Endothelial cell of umbilical vein (primary cell): Measurements from ENCODE around the gene SLC22A17. TPM values are rescaled to one million over a fixed set of nuclear protein-coding genes. Genes with fewer than 3 reads are reported as not detected.

Source experiments
- BruUV-seq: library from RNA; stranded (reverse); fragments of 400-500 nt; replicated peaks from 2 replicates; lab custom pipeline; 2021; lab: Mats Ljungman, UMichigan
- CTCF ChIA-PET: fragments of 300-600, 350-600 bp; sonication (Branson Sonifier 250); formaldehyde crosslinking; loops from one replicate; lab custom pipeline; 2021; ENCODE audit warnings: antibody characterized with exemption, inconsistent platforms; lab: Charles Lee
- POLR2A ChIA-PET: fragments of 300-600, 350-600 bp; sonication (Branson Sonifier 250); formaldehyde crosslinking; loops from one replicate; lab custom pipeline; 2021; ENCODE audit warnings: antibody characterized with exemption, inconsistent platforms; lab: Charles Lee
- DNase-seq: peaks from one replicate; pipeline ENCODE4 v3.0.0-alpha.2; 2011; ENCODE audit warnings: low read depth, low spot score
- FAIRE-seq: peaks from 2 replicates; lab custom pipeline; 2011; peaks lifted over from hg19 to GRCh38; lab: Jason Lieb, UNC
- H2AFZ ChIP-seq: 2 replicates; pipeline ENCODE4 v1.6.0; 2012; ENCODE audit warnings: low read depth, low read length, control low read depth, inconsistent platforms
- H3K27ac ChIP-seq: 2 replicates; pipeline ENCODE4 v1.5.1; 2011; ENCODE audit warnings: low read depth, mild to moderate bottlenecking, control low read depth, low read length, moderate library complexity; ENCODE audit not compliant: insufficient read depth
- H3K27me3 ChIP-seq, 2 experiments: 2 replicates each; pipeline versions ENCODE4 v1.6.0 to v1.6.1; 2011; ENCODE audit warnings: low read length in 2 of 2, mixed read lengths in 1 of 2; ENCODE audit not compliant: control insufficient read depth in 2 of 2, insufficient read depth in 2 of 2
- H3K36me3 ChIP-seq, 2 experiments: 2 replicates in 1 of 2; 3 replicates in 1 of 2; pipeline ENCODE4 v1.5.1; 2011; ENCODE audit warnings: low read length in 2 of 2, mild to moderate bottlenecking in 1 of 2, moderate library complexity in 1 of 2; ENCODE audit not compliant: control insufficient read depth in 2 of 2, insufficient read depth in 2 of 2; ENCODE audit errors: extremely low read depth in 1 of 2
- H3K4me1 ChIP-seq: 3 replicates; pipeline ENCODE4 v1.5.1; 2011; ENCODE audit warnings: mild to moderate bottlenecking, low read length; ENCODE audit not compliant: control insufficient read depth, insufficient read depth; ENCODE audit errors: extremely low read depth
- H3K4me2 ChIP-seq: 2 replicates; pipeline ENCODE4 v1.6.1; 2011; ENCODE audit warnings: low read length, control low read depth, mixed read lengths; ENCODE audit not compliant: insufficient read depth
- H3K4me3 ChIP-seq, 3 experiments: fragments of 200-600 bp in 1 of 3; sonication (generic), shearing (Covaris generic) in 1 of 3; replicated peaks in 1 of 3; 2 replicates each; pipeline ENCODE4 v1.5.1; 2011 to 2016; ENCODE audit warnings: control low read depth in 3 of 3, low read length in 3 of 3, mild to moderate bottlenecking in 2 of 3, inconsistent platforms in 1 of 3, low read depth in 1 of 3, moderate library complexity in 1 of 3; ENCODE audit not compliant: insufficient read depth in 1 of 3
- H3K79me2 ChIP-seq: 2 replicates; pipeline ENCODE4 v1.6.0; 2012; ENCODE audit warnings: low read length, inconsistent platforms; ENCODE audit not compliant: control insufficient read depth, insufficient read depth
- H3K9ac ChIP-seq: replicated peaks from 2 replicates; pipeline ENCODE3; 2011; ENCODE audit warnings: low read length, control low read depth; ENCODE audit not compliant: insufficient read depth; ENCODE audit errors: extremely low read depth
- H3K9me1 ChIP-seq: replicated peaks from 3 replicates; pipeline ENCODE4 v1.6.0; 2011; ENCODE audit warnings: mild to moderate bottlenecking, low read length; ENCODE audit not compliant: control insufficient read depth, insufficient read depth; ENCODE audit errors: extremely low read depth
- H3K9me3 ChIP-seq: replicated peaks from 2 replicates; pipeline ENCODE4 v1.5.1; 2012; ENCODE audit warnings: low read length, inconsistent platforms; ENCODE audit not compliant: control insufficient read depth, insufficient read depth
- H4K20me1 ChIP-seq: replicated peaks from 2 replicates; pipeline ENCODE3; 2011; ENCODE audit warnings: mild to moderate bottlenecking, low read length; ENCODE audit not compliant: control insufficient read depth, insufficient read depth; ENCODE audit errors: extremely low read depth
- EZH2 ChIP-seq: IDR thresholded peaks from 2 replicates; pipeline ENCODE4 v1.6.1; 2012; ENCODE audit warnings: borderline replicate concordance, low read depth, mild to moderate bottlenecking, moderate library complexity, low read length, inconsistent platforms; ENCODE audit not compliant: severe bottlenecking
- FOS ChIP-seq: IDR thresholded peaks from 2 replicates; pipeline ENCODE4 v1.6.1; 2011; ENCODE audit warnings: mild to moderate bottlenecking, low read length, moderate library complexity, borderline replicate concordance; ENCODE audit not compliant: insufficient read depth
- GATA2 ChIP-seq: IDR thresholded peaks from 2 replicates; pipeline ENCODE4 v1.7.0; 2011; ENCODE audit warnings: low read depth, mild to moderate bottlenecking, moderate library complexity, mixed read lengths, low read length; ENCODE audit not compliant: insufficient read length, insufficient read depth
- MYC ChIP-seq: IDR thresholded peaks from one replicate; pipeline ENCODE4 v1.6.1; 2011; ENCODE audit warnings: mild to moderate bottlenecking, low read depth, low read length
- POLR2A ChIP-seq: IDR thresholded peaks from 2 replicates; pipeline ENCODE4 v1.6.1; 2012; ENCODE audit warnings: low read depth, mild to moderate bottlenecking, control low read depth, low read length
- POLR2AphosphoS5 ChIP-seq: IDR thresholded peaks from 2 replicates; pipeline ENCODE4 v1.6.1; 2012; ENCODE audit warnings: low read depth, mild to moderate bottlenecking, control low read depth, low read length, moderate library complexity; ENCODE audit not compliant: insufficient read depth
- dilution Hi-C: fragments of 300-500 bp; cut with MboI; formaldehyde crosslinking; loops from one replicate; pipeline ENCODE4 v1.15.0; 2019; ENCODE audit warnings: low sequenced_read_pairs; ENCODE audit not compliant: extremely low pct_ligation_motif_present
- intact Hi-C: fragments of 100-400 bp; cut with micrococcal nuclease; formaldehyde crosslinking; loops from one replicate; pipeline ENCODE4 v1.10.0; 2022
- polyA plus RNA-seq, 4 experiments: library from polyadenylated mRNA; depleted of rRNA in 3 of 4; stranded (reverse) in 3 of 4; unstranded in 1 of 4; fragments of >200 nt; gene quantifications; 2 replicates each; pipeline versions ENCODE4 v1.2.1 to v1.2.3, GENCODE V29; 2011 to 2012; ENCODE audit warnings: missing spikeins in 1 of 4
- total RNA-seq: library from RNA; stranded (reverse); gene quantifications from 2 replicates; pipeline ENCODE4 v1.2.3, GENCODE V29; 2021
- TF ChIP-seq, protein P1 (sequence below): IDR thresholded peaks from 2 replicates; pipeline ENCODE4 v1.6.1; 2011; ENCODE audit not compliant: insufficient read depth, insufficient read length
- TF ChIP-seq, protein P2 (sequence below), 2 donors: IDR thresholded peaks; 1 replicate in 1 of 2; 2 replicates in 1 of 2; pipeline ENCODE4 v1.5.1; 2011; ENCODE audit warnings: low read length in 2 of 2, mild to moderate bottlenecking in 2 of 2, moderate library complexity in 2 of 2, control low read depth in 1 of 2, inconsistent platforms in 1 of 2, low read depth in 1 of 2; ENCODE audit not compliant: insufficient read depth in 1 of 2; ENCODE audit errors: extremely low read depth in 1 of 2

Gene SLC22A17
- total and polyA plus RNA-seq, 2 donors (not counting 3 experiments of a cell fraction or from before 2014, with no cell fraction given): 2.9 to 4.6 TPM

DNA sequence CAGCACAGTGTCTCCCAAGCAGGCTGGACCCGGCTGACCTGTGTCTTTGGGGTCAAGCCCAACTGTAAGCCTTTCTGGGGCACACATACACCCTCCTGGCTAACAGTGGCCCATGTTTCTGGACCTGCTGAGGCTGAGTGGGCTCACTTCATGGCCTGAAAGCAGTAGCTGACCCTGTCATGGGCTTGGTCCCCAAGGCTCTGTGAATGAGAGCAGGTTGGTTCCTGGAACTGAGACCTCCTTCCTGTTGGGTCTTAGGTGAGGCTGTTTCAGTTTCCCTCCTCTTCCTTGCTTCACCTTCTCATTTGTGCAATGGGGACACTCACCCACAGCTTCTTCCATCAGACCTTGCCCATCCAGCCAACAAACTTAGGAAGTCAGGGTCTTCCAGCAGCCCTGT is 19.2 kb upstream of the SLC22A17 start:
- Histone ChIP-seq H3K27ac (no peak overlapping the region), H3K27me3 (peaks cover 13 to 18% of the 10 kb centered on the region in 2 experiments), H3K4me3 (no peak overlapping the region), H3K79me2 (no peaks in the 10 kb centered on the region), H3K36me3 (no peaks in the 10 kb centered on the region), H3K4me1 (no peaks in the 10 kb centered on the region), H3K4me2 (no peak overlapping the region), H3K9ac (no peak overlapping the region), H4K20me1 (no peaks in the 10 kb centered on the region), H3K9me1 (no peaks in the 10 kb centered on the region), H3K9me3 (no peaks in the 10 kb centered on the region), H2AFZ (no peak overlapping the region)
- DNase-seq (no peak), FAIRE-seq (no peak)
- no TSS peak for BruUV-seq
- TF ChIP-seq FOS: no peak
- TF ChIP-seq, protein P1, sequence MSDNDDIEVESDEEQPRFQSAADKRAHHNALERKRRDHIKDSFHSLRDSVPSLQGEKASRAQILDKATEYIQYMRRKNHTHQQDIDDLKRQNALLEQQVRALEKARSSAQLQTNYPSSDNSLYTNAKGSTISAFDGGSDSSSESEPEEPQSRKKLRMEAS: no peak
- dilution Hi-C loops (no loop called here), intact Hi-C loops (no loop called here)
- CTCF ChIA-PET: no interaction called here
- POLR2A ChIA-PET: no interaction called here

DNA sequence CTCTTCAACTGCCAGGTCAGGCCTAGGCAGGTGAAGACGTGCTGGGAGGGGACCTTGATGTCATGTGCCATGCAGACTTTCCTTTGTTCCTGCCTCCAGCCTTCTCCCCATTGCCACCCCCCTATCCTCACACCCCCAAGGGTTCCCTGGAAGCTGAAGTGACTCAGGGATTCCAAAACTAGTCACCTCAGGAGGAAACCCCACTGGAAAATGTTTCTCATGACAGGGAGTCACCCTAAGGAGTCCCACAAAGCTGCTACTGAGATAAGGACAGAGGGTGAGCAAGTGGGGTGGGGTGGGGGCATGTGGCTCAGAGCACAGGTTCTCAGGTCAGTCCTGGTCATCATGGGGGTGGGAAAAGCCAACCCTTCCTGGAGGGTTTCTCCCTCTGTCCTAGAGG is 17.5 kb upstream of the SLC22A17 start:
- no peak overlapping the region for H3K27ac ChIP-seq
- no peaks in the 10 kb centered on the region for H3K36me3 ChIP-seq
- DNase-seq (no peak), FAIRE-seq (no peak)
- H3K27me3 ChIP-seq: peaks cover 26 to 28% of the 10 kb centered on the region in 2 experiments
- TF ChIP-seq POLR2A (no peak), EZH2 (no peak), POLR2AphosphoS5 (no peak), GATA2 (no peak), MYC (no peak)
- TF ChIP-seq, protein P1: no peak
- TF ChIP-seq, protein P2, sequence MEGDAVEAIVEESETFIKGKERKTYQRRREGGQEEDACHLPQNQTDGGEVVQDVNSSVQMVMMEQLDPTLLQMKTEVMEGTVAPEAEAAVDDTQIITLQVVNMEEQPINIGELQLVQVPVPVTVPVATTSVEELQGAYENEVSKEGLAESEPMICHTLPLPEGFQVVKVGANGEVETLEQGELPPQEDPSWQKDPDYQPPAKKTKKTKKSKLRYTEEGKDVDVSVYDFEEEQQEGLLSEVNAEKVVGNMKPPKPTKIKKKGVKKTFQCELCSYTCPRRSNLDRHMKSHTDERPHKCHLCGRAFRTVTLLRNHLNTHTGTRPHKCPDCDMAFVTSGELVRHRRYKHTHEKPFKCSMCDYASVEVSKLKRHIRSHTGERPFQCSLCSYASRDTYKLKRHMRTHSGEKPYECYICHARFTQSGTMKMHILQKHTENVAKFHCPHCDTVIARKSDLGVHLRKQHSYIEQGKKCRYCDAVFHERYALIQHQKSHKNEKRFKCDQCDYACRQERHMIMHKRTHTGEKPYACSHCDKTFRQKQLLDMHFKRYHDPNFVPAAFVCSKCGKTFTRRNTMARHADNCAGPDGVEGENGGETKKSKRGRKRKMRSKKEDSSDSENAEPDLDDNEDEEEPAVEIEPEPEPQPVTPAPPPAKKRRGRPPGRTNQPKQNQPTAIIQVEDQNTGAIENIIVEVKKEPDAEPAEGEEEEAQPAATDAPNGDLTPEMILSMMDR (IDR thresholded peaks at IDR 0.05; ENCODE audit: extremely low read depth in 1 of 2, insufficient read depth in 1 of 2, low read depth in 1 of 2, low read length in 2 of 2): no peak
- ChIA-PET CTCF (interaction anchor here (1.0 to 3.9 kb wide), 3 partner anchors 10 to 250 kb away, joined by 3 to 25 read pairs (median 6); partner anchors contain the start of gene SLC22A17), POLR2A (no interaction called here)
- H3K79me2 ChIP-seq: no peaks in the 10 kb centered on the region
- no peaks in the 10 kb centered on the region for H3K4me1 ChIP-seq
- H3K9ac ChIP-seq: no peak overlapping the region
- no peak overlapping the region for H2AFZ ChIP-seq
- no peaks in the 10 kb centered on the region for H4K20me1 ChIP-seq
- H3K9me3 ChIP-seq: no peaks in the 10 kb centered on the region
- dilution Hi-C loops (no loop called here), intact Hi-C loops (no loop called here)
- H3K9me1 ChIP-seq: no peaks in the 10 kb centered on the region
- H3K4me3 ChIP-seq: no peak overlapping the region
- H3K4me2 ChIP-seq: no peak overlapping the region
- no TSS peak for BruUV-seq
